Measurements from ENCODE around the gene RAB11B. TPM values are rescaled to one million over a fixed set of nuclear protein-coding genes. Genes with fewer than 3 reads are reported as not detected.
A peak's percentile ranks its signal among the peaks of the same experiment; 100 is the strongest.
"Not testable (repeated sequence)": the region's sequence is repeated elsewhere in the genome, so short reads cannot be mapped to it uniquely, and the experiment has no call there.

RAB11B gene
- total RNA-seq, 2 donors from 2014 or later: 76.6 to 81.5 TPM

DNA sequence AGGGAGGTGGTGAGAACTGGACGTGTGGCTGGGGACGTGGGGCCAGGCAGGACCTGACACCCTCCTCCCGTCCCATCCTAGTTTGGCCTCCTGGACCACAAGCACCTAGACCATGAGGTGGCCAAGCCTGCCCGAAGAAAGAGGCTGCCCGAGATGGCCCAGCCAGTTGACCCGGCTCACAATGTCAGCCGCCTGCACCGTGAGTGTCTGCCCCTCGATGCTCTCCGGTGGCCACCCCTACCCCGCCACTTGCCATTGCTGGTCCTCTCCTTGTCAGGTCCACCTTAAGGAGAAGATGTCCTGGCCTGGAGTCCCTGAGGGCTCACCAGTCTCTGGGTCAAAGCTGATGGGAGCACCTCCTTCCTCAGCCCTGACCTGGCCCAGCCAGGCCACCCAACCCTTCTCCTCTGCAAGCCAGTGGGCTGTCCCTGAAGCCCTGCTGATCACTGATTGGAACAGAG is 24.0 kb upstream of the RAB11B start:
- Mint-ChIP-seq H3K9me3 (no peaks in the 10 kb centered on the region), H3K27ac (no peak overlapping the region), H3K36me3 (no peaks in the 10 kb centered on the region)
- ATAC-seq (no peak), DNase-seq (ENCODE audit: low spot score in 2 of 2) (no peak)

DNA sequence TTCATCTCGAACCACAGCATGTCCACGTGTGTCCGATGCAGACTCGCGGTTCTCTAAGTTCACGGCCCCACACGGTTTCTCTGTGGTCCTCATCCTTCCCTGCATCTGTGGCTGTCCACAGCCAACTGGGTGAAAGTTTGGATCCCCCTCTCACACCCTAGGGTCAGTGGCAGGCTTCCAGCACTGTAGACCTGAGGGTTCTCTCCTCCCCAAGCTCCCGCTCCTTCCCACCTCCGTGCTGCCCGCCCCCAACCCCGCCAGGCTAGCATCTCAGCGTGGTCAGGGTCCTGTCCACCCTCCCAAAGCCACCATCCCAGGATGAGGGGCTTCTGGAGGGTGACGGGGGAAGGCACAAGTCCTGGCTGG is 23.2 kb upstream of the RAB11B start:
- ATAC-seq (no peak), DNase-seq (ENCODE audit: low spot score in 2 of 2) (no peak)
- H3K27ac Mint-ChIP-seq: no peak overlapping the region
- no peaks in the 10 kb centered on the region for H3K36me3 Mint-ChIP-seq
- no peaks in the 10 kb centered on the region for H3K9me3 Mint-ChIP-seq

DNA sequence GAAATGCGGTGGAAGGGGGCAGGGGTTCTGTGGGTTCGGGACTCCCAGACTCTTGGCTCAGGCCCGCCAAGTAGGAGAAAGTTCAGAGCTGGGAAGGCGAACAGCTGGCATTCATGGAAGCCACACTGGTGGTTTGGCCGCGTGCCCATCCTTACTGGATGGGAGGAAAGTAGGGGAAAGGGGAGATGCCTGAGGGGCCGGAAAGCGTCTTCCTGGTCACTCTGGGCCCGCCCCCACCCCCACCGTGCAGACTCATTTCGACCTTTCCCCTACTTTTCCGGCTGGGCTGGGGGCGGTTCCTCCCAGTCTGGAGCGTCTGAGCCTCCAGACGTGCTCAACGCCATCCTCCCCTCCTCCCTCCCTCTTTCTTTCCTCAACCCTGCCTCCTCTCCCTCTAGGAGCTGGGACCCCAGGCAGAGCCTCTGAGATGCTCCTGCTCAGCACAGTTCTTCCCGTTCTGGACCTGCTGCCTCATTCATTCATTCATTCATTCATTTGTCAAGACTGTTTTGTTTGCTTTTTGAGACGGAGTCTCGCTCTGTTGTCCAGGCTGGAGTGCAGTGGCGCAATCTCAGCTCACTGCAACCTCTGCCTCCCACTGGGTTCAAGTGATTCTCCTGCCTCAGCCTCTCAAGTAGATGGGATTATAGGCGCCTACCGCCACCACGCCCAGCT is 22.7 kb upstream of the RAB11B start:
- Mint-ChIP-seq H3K9me3 (no peaks in the 10 kb centered on the region), H3K27ac (no peak overlapping the region), H3K36me3 (no peaks in the 10 kb centered on the region)
- DNase-seq (ENCODE audit: low spot score in 2 of 2): no peak
- no peak for ATAC-seq

DNA sequence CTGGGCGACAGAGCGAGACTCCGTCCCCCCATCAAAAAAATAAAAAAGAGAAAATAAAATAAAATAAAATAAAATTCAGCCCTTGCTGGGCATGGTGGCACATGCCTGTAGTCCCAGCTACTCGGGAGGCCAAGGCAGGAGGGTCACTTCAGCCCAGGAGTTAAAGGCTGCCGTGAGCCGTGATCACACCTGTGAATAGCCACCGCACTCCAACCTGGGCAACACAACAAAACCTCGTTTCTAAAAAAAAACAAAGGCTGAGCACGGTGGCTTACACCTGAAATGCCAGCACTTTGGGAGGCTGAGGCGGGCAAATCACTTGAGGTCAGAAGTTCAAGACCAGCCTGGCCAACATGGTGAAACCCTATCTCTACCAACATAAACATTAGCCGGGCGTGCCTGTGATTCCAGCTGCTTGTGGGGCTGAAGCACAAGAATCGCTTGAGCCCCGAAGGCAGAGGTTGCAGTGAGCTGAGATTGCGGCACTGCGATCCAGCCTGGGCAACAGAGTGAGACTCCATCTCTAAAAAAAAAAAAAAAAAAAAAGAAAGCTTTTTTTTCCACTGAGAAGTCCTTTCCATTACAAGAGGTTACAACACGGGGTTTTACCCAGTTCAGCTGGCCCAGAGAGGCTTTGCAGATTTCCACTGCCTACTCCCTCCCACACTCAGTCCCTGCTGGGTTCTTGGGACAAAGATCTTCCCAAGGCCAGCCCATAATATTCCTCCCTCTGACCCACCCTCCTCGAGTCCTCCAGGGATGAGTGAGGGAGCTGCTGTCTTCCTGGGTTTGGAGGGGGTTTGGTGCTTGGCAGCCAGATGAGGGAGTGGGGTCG is 19.8 kb upstream of the RAB11B start:
- ATAC-seq (no peak), DNase-seq (ENCODE audit: low spot score in 2 of 2) (no peak)
- H3K27ac Mint-ChIP-seq: peak overlapping the region in 1 of 2 donors; percentile 29
- no peaks in the 10 kb centered on the region for H3K9me3 Mint-ChIP-seq
- H3K36me3 Mint-ChIP-seq: no peaks in the 10 kb centered on the region

DNA sequence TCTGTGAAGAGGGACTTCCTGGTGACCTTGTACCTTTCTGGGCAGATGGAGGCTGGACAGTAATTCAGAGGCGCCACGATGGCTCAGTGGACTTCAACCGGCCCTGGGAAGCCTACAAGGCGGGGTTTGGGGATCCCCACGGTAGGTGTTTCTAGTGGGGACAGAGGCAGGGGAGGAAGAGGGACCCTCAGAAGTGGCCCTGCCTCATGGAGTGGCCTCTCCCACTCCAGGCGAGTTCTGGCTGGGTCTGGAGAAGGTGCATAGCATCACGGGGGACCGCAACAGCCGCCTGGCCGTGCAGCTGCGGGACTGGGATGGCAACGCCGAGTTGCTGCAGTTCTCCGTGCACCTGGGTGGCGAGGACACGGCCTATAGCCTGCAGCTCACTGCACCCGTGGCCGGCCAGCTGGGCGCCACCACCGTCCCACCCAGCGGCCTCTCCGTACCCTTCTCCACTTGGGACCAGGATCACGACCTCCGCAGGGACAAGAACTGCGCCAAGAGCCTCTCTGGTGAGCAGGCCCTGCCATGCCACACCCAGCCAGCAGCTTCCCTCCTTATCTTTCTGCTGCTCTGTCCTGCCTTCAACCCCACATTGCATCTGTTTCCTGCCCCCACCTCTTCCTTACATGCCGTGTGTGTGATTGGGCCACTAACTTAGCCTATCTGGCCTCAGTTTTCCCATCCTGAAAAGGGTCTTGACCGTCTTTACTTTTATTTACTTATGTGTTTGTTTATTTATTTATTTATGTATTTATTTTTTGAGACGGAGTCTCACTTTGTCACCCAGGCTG is 19.0 kb upstream of the RAB11B start:
- ATAC-seq: no peak

DNA sequence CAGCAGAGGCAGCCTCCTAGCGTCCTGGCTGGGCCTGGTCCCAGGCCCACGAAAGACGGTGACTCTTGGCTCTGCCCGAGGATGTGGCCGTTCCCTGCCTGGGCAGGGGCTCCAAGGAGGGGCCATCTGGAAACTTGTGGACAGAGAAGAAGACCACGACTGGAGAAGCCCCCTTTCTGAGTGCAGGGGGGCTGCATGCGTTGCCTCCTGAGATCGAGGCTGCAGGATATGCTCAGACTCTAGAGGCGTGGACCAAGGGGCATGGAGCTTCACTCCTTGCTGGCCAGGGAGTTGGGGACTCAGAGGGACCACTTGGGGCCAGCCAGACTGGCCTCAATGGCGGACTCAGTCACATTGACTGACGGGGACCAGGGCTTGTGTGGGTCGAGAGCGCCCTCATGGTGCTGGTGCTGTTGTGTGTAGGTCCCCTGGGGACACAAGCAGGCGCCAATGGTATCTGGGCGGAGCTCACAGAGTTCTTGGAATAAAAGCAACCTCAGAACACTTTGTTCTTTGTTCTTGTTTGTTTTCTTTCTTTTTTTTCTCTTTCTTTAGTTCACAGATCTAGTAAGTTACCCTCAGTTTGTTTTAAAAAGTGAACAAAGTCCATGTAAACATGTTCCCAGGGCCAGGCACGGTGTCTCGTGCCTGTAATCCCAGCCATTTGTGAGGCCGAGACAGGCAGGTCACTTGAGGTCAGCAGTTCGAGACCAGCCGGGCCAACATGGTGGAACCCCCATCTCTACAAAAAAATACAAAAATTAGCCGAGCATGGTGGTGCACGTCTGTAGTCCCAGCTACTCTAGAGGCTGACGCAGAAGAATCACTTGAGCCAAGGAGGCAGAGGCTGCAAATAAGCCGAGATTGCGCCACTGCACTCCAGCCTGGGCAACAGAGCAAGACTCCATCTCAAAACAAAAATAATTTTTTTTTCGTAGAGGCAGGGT is 16.0 kb upstream of the RAB11B start:
- H3K36me3 Mint-ChIP-seq: peaks cover 0 to 2% of the 10 kb centered on the region in 2 donors
- H3K9me3 Mint-ChIP-seq: no peaks in the 10 kb centered on the region
- DNase-seq (ENCODE audit: low spot score in 2 of 2) (no peak), ATAC-seq (no peak)
- H3K27ac Mint-ChIP-seq: no peak overlapping the region

More for the DNA sequence above, 19.0 kb upstream of the RAB11B start:
- H3K36me3 Mint-ChIP-seq: no peaks in the 10 kb centered on the region
- peak overlapping the region in 1 of 2 donors; percentile 29 for H3K27ac Mint-ChIP-seq
- H3K9me3 Mint-ChIP-seq: no peaks in the 10 kb centered on the region
- DNase-seq (ENCODE audit: low spot score in 2 of 2): no peak

DNA sequence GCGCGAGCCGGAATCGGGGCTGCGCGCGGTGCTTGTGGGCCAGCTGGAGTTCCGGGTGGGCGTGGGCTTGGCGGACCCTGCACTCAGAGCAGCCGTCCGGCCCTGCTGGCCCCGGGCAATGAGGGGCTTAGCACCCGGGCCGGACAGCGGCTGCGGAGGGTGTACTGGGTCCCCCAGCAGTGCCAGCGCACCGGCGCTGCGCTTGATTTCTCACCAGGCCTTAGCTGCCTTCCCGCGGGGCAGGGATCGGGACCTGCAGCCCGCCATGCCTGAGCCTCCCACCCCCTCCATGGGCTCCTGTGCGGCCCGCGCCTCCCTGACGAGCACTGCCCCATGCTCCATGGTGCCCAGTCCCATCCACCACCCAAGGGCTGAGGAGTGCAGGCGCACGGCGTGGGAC is 14.4 kb upstream of the RAB11B start:
- not testable (repeated sequence) for H3K9me3 Mint-ChIP-seq; H3K36me3 Mint-ChIP-seq; H3K27ac Mint-ChIP-seq; DNase-seq (ENCODE audit: low spot score in 2 of 2); ATAC-seq

DNA sequence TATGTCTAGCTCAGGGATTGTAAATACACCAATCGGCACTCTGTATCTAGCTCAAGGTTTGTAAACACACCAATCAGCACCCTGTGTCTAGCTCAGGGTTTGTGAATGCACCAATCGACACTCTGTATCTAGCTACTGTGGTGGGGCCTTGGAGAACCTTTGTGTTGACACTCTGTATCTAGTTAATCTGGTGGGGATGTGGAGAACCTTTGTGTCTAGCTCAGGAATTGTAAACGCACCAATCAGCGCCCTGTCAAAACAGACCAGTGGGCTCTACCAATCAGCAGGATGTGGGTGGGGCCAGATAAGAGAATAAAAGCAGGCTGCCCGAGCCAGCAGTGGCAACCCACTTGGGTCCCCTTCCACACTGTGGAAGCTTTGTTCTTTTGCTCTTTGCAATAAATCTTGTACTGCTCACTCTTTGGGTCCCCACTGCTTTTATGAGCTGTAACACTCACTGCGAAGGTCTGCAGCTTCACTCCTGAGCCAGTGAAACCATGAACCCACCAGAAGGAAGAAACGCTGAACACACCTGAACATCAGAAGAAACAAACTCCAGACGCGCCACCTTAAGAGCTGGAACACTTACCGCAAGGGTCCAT is 13.7 kb upstream of the RAB11B start:
- not testable (repeated sequence) for DNase-seq (ENCODE audit: low spot score in 2 of 2); ATAC-seq; H3K9me3 Mint-ChIP-seq; H3K36me3 Mint-ChIP-seq
- peak overlapping the region in 1 of 2 donors; percentile 15 for H3K27ac Mint-ChIP-seq

DNA sequence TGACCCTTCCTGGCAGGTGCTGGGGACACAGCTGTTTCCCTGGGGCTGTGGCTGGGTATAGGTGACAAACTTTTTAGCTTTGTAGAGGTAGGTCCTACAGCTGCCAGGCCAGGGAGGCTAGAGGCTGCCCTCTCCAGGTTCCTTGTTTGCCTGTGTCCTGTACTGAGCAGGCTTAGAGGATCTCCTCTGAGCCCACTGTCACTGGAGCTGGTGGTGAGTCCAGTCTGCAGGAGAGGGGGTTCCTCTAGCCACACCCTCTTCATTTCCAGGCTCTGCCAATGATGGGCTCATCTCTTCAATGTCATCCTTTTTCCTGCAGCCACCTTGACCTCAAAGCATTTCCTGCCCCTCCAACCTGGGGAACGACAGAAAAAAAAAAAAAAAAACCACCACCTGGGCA is 12.6 kb upstream of the RAB11B start:
- DNase-seq (ENCODE audit: low spot score in 2 of 2): no peak
- ATAC-seq: no peak

DNA sequence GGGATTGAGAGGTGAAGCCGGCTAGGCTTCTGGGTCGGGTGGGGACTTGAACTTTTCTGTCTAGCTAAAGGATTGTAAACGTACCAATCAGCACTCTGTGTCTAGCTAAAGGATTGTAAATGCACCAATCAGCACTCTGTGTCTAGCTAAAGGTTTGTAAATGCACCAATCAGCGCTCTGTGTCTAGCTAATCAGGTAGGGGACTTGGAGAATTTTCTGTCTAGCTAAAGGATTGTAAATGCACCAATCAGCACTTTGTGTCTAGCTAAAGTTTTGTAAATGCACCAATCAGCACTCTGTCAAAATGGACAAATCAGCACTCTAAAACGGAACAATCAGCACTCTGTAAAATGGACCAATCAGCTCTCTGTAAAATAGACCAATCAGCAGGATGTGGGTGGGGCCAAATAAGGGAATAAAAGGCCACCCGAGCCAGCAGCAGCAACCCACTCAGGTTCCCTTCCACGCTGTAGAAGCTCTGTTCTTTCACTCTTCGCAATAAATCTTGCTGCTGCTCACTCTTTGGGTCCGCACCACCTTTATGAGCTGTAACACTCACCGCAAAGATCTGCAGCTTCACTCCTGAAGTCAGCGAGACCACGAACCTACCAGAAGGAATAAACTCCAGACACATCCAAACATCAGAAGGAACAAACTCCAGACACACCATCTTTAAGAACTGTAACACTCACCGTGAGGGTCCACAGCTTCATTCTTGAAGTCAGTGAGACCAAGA is 10.8 kb upstream of the RAB11B start:
- not testable (repeated sequence) for H3K36me3 Mint-ChIP-seq; H3K9me3 Mint-ChIP-seq; DNase-seq (ENCODE audit: low spot score in 2 of 2); H3K27ac Mint-ChIP-seq; ATAC-seq

More for the DNA sequence above, 12.6 kb upstream of the RAB11B start:
- Mint-ChIP-seq H3K36me3 (peaks cover 0 to 9% of the 10 kb centered on the region in 2 donors), H3K27ac (peak overlapping the region in 1 of 2 donors; percentile 32), H3K9me3 (no peaks in the 10 kb centered on the region)

DNA sequence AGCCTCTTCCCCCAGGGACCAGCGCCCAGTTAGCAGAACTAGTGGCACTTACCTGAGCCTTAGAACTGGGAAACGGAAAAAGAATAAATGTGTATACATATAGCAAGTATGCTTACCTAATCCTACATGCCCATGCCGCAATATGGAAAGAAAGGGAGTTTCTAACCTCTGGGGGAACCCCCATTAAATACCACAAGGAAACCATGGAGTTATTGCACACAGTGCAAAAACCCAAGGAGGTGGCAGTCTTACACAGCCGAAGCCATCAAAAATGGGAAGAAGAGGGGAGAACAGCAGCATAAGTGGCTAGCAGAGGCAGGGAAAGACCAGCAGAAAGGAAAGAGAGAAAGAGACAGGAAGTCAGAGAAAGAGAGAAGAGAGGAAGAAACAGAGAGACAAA is 5.6 kb upstream of the RAB11B start:
- not testable (repeated sequence) for H3K27ac Mint-ChIP-seq; ATAC-seq; H3K9me3 Mint-ChIP-seq; DNase-seq (ENCODE audit: low spot score in 2 of 2)
- peaks cover 5 to 18% of the 10 kb centered on the region in 2 donors for H3K36me3 Mint-ChIP-seq

DNA sequence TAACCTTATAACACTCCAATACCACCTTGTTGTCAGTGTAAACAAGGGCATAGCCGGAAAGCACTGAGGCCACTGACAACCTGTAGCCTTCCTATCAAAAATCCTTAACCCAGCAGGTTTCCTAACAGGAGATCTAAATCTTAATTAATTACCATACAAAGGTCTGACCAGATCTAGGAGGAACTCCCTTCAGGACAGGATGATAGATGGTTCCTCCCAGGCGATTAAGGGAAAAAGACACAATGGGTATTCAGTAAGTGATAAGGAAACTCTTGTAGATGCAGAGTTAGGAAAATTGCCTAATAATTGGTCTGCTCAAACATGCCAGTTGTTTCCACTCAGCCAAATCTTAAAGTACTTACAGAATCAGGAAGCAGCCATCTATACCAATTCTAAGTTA is 5.1 kb upstream of the RAB11B start:
- H3K36me3 Mint-ChIP-seq: peaks cover 5 to 15% of the 10 kb centered on the region in 2 donors
- DNase-seq (ENCODE audit: low spot score in 2 of 2); H3K27ac Mint-ChIP-seq; H3K9me3 Mint-ChIP-seq; ATAC-seq: not testable (repeated sequence)

DNA sequence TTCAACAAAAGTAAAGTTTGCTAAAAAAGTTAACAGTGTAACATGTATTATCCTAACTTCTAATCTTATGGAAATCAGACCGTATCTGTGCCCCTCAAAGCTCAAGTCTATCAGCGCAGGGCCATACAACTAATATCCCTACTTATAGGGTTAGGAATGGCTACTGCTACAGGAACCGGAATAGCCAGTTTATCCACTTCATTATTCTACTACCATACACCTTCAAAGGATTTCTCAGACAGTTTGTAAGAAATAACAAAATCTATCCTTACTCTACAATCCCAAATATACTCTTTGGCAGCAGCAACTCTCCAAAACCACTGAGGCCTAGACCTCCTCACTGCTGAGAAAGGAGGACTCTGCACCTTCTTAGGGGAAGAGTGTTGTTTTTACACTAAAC is 4.6 kb upstream of the RAB11B start:
- H3K27ac Mint-ChIP-seq; ATAC-seq; DNase-seq (ENCODE audit: low spot score in 2 of 2); H3K9me3 Mint-ChIP-seq: not testable (repeated sequence)
- H3K36me3 Mint-ChIP-seq: peaks cover 5 to 15% of the 10 kb centered on the region in 2 donors

DNA sequence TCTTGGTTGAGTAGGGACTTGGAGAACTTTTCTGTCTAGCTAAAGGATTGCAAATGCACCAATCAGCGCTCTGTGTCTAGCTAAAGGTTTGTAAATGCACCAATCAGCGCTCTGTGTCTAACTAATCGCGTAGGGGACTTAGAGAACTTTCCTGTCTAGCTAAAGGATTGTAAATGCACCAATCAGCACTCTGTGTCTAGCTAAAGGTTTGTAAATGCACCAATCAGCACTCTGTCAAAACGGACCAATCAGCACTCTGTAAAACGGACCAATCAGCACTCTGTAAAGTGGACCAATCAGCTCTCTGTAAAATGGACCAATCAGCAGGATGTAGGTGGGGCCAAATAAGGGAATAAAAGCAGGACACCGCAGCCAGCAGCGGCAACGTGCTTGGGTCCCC is 3.7 kb upstream of the RAB11B start:
- not testable (repeated sequence) for H3K27ac Mint-ChIP-seq
- peaks cover 5 to 15% of the 10 kb centered on the region in 2 donors for H3K36me3 Mint-ChIP-seq

DNA sequence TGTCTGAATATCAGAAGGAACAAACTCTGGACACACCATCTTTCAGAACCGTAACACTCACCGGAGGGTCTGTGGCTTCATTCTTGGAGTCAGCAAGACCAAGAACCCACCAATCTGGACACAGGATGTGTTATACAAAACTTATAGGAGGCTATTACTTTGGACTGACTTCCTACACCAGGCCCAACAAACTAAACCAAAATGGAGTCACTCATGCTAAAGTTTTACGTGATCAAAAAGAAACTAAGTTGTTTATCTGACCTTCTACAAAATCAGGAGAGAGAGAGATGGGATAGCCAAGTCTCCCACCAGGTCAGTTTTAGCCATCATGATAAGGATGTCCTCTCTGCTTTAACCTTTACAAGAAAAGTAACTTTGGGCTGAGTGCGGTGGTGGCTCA is 3.2 kb upstream of the RAB11B start:
- Mint-ChIP-seq H3K9me3 (peaks cover 0 to 7% of the 10 kb centered on the region in 2 donors), H3K36me3 (peaks cover 5 to 15% of the 10 kb centered on the region in 2 donors), H3K27ac (no peak overlapping the region)
- ATAC-seq: no peak
- no peak for DNase-seq (ENCODE audit: low spot score in 2 of 2)

More for the DNA sequence above, 3.7 kb upstream of the RAB11B start:
- not testable (repeated sequence) for ATAC-seq; H3K9me3 Mint-ChIP-seq; DNase-seq (ENCODE audit: low spot score in 2 of 2)

Data from activated naive CD4-positive, alpha-beta T cell treated with anti-CD3 and anti-CD28 coated beads, Interleukin-2, amount 50 U/mL, for 72 hours (primary cell).